Nephron (organoid): ENCODE results near the gene LRRC3.

ENCODE experiments used
- H3K27ac Mint-ChIP-seq, 3 experiments: 2 replicates each; pipeline ENCODE4 v1.8.0; 2020; ENCODE audit warnings: mixed read lengths in 3 of 3, mild to moderate bottlenecking in 2 of 3, moderate library complexity in 1 of 3
- H3K27me3 Mint-ChIP-seq: 2 replicates; pipeline ENCODE4 v1.8.0; 2021; ENCODE audit warnings: low read depth, mild to moderate bottlenecking, moderate library complexity, mixed read lengths
- H3K36me3 Mint-ChIP-seq: 2 replicates; pipeline ENCODE4 v1.8.0; 2020; ENCODE audit warnings: low read depth, mixed read lengths
- H3K4me1 Mint-ChIP-seq: 2 replicates; pipeline ENCODE4 v1.8.0; 2020; ENCODE audit warnings: mixed read lengths
- H3K4me3 Mint-ChIP-seq, 3 experiments: 2 replicates each; pipeline ENCODE4 v1.8.0; 2020; ENCODE audit warnings: mild to moderate bottlenecking in 3 of 3, mixed read lengths in 3 of 3, moderate library complexity in 2 of 3
- H3K9me3 Mint-ChIP-seq: 2 replicates; pipeline ENCODE4 v1.8.0; 2020; ENCODE audit warnings: mixed read lengths
- TF ChIP-seq, protein P1 (sequence below), 3 experiments: fragments of 200-600 bp; sonication (generic); IDR thresholded peaks; one replicate each; pipeline ENCODE4 v1.5.0; 2021; ENCODE audit warnings: antibody characterized with exemption in 3 of 3; ENCODE audit not compliant: unreplicated experiment in 3 of 3

The LRRC3 gene

DNA sequence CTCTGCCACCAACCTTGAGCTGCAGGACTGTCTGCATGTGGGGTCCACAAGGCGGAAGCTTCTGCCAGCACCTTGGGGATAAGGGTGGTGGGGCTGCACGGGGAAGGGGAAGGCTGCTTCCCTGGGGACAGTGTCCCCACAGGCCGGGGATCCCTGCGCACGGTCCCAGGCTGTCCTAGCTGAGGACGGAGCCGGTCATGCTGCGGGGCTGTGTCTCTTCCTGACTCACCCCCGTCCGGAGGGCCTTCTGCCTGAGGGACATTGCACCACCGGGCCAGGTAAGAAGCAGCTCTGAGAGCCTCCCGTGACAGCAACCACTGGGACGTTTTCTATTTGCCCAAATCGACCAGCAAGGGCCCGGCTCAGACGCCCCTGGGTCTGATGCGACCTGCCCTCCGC, 54.8 kb downstream of the LRRC3 start:
- H3K36me3 Mint-ChIP-seq = no peaks in the 10 kb centered on the region
- no peaks in the 10 kb centered on the region for H3K9me3 Mint-ChIP-seq
- H3K4me1 Mint-ChIP-seq = no peaks in the 10 kb centered on the region
- H3K27me3 Mint-ChIP-seq = peaks cover 11% of the 10 kb centered on the region
- TF ChIP-seq, protein P1, sequence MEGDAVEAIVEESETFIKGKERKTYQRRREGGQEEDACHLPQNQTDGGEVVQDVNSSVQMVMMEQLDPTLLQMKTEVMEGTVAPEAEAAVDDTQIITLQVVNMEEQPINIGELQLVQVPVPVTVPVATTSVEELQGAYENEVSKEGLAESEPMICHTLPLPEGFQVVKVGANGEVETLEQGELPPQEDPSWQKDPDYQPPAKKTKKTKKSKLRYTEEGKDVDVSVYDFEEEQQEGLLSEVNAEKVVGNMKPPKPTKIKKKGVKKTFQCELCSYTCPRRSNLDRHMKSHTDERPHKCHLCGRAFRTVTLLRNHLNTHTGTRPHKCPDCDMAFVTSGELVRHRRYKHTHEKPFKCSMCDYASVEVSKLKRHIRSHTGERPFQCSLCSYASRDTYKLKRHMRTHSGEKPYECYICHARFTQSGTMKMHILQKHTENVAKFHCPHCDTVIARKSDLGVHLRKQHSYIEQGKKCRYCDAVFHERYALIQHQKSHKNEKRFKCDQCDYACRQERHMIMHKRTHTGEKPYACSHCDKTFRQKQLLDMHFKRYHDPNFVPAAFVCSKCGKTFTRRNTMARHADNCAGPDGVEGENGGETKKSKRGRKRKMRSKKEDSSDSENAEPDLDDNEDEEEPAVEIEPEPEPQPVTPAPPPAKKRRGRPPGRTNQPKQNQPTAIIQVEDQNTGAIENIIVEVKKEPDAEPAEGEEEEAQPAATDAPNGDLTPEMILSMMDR (IDR thresholded peaks at IDR 0.05; ENCODE audit: unreplicated experiment in 3 of 3) = no peak
- H3K27ac Mint-ChIP-seq = no peak overlapping the region
- H3K4me3 Mint-ChIP-seq = no peak overlapping the region

DNA sequence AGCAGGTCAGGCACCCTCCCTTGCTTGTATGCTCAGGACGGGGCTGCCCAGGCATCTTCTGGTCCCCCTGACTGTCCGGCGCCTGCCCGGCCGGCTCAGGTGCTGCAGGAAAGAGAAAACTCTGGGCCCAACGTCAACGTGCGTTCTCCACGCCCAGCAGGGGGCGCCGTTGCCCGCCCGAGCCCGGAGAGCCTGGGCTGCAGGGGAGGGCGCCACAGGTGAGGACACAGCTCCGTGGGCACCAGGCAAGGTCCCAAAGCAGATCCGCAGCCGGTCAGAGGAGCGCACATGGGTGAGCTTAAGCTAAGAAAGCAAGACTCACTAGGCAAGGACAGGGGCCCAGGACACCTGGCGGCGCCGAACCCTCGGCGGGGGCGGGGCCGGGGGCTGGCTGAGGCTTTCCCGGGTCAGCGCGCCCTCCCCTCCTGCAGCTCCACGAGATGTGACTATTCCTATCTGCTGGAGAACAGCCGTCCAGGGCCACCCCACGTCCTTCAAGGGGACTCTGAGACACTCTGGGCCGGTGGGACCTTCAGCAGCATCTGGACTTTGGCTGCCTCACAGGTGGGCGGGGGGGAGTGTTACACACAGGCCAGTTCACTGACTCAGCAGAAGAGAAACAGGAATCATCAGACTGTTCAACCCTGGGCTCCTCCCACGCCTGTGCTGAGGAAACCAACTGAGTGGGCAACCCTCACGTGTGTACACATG, 55.4 kb downstream of the LRRC3 start:
- H3K4me3 Mint-ChIP-seq = peak overlapping the region in 1 of 3 experiments; percentile 17
- H3K4me1 Mint-ChIP-seq = no peaks in the 10 kb centered on the region
- TF ChIP-seq, protein P1 (IDR thresholded peaks at IDR 0.05; ENCODE audit: unreplicated experiment in 3 of 3) = peak; percentile 83 to 94 (median 85)
- peaks cover 11% of the 10 kb centered on the region for H3K27me3 Mint-ChIP-seq
- no peaks in the 10 kb centered on the region for H3K36me3 Mint-ChIP-seq
- no peaks in the 10 kb centered on the region for H3K9me3 Mint-ChIP-seq
- H3K27ac Mint-ChIP-seq = no peak overlapping the region

DNA sequence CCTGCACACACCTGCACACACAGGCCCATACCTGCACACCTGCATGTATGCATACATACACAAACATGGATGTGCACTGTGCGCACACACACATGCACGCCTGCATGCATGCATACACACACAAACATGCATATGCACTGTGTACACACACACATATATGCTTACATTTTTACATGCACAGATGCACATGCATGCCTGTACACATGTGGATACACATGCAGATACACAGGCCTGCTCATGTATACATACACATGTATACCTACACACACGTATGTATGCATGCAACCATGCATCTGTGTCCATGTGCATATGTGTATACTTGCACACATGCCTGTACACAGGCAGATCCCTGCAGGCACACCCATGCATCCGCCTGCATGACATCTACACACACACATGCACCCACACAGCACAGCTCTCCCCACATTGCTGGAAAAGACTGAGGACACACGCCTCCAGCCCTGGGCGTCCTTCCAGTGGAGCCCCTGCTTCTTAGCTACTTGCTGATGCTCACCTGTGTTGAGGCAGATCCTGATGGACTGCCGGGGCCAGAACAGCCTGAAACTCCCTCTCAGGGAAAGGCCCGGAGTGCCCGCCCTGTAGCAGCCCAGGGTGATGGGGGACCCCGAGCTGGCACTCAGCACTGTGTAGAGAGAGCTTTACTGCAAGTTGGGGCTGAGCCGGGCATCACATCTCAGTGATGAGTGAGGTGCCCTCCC, 56.1 kb downstream of the LRRC3 start:
- H3K36me3 Mint-ChIP-seq = no peaks in the 10 kb centered on the region
- peaks cover 11% of the 10 kb centered on the region for H3K27me3 Mint-ChIP-seq
- no peaks in the 10 kb centered on the region for H3K9me3 Mint-ChIP-seq

More for the DNA sequence above, 56.1 kb downstream of the LRRC3 start:
- H3K4me3 Mint-ChIP-seq = no peak overlapping the region
- TF ChIP-seq, protein P1 (IDR thresholded peaks at IDR 0.05; ENCODE audit: unreplicated experiment in 3 of 3) = no peak
- no peaks in the 10 kb centered on the region for H3K4me1 Mint-ChIP-seq
- H3K27ac Mint-ChIP-seq = no peak overlapping the region
